Measurements from ENCODE around the gene PKP4. TPM values are rescaled to one million over a fixed set of nuclear protein-coding genes. Genes with fewer than 3 reads are reported as not detected.
A peak's percentile ranks its signal among the peaks of the same experiment; 100 is the strongest.

The PKP4 gene
- total RNA-seq, 1 experiment from 2014 or later, result 55.2 TPM

DNA sequence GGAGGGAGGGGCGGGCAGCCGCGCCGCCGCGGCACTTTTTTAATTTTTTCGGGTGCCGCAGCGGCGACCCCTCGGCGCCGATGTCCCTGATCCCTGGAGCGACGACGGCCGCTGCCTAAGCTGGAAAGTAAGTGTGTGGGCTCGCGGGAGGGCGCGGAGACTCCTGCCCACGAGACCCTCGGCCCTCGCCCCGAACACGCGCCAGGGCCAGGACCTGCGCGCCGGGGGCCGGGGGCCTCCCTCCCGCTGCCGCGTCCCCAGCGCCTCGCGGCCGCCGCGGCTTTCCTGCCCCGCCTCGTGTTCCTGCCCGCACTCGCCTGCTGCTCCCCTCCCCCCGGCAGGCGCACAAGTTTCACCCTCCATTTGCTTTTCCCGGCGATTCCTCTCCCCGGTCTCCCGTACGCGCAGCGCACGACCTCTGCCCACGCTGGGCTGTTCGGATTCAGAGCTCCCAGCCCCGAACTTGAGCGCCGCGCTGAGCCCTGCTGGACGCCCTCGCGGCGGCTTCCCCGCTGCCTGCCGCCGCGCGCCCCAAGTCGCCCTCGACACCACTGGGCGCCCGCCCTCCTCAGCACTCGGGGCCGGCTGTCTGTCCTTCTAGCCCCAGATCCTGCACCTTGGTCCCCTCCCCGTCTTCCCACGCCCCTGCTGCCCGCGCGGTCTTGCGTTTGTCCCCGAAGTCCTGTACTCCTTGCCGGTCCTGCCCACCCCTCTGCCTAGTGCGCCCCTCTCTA lies 507 bp downstream of the PKP4 start:
- peaks cover 24% of the 10 kb centered on the region; the same call in 1 of the 2 replicates for H4K20me1 ChIP-seq (ENCODE audit: insufficient read depth)
- intact Hi-C loops (cut with micrococcal nuclease), result loop anchor here (5.0 kb wide), 2 partner anchors 295 to 425 kb away; no protein-coding TSS in a partner anchor
- ChIA-PET RAD21 (ENCODE audit: low non-redundant PET in 1 of 2, low total read pairs in 2 of 2, uncharacterized antibody in 2 of 2, unreplicated experiment in 2 of 2) (interaction anchor here in 1 of 2 experiments (0.7 kb wide), 1 partner anchor 49 kb away, joined by 3 read pairs; no protein-coding TSS in a partner anchor), POLR2A (interaction anchor here (1.0 kb wide), 1 partner anchor 9 kb away, joined by 3 read pairs; no protein-coding TSS in a partner anchor), CTCF (interaction anchor here (1.1 to 1.4 kb wide), 2 partner anchors 8 to 288 kb away, joined by 4 to 5 read pairs; no protein-coding TSS in a partner anchor)
- H3K36me3 ChIP-seq (ENCODE audit: control insufficient read depth in 1 of 2, insufficient read depth in 2 of 2, low read length in 2 of 2), result no peaks in the 10 kb centered on the region
- peaks cover 22 to 29% of the 10 kb centered on the region in 2 experiments for H3K4me1 ChIP-seq (ENCODE audit: control insufficient read depth in 1 of 2, insufficient read depth in 2 of 2, low read length in 2 of 2)
- no peak overlapping the region for H2AFZ ChIP-seq (ENCODE audit: low read depth, low read length, poor library complexity, severe bottlenecking)
- no peak for DNase-seq (ENCODE audit: low read depth, low spot score)
- peak; percentile 37 for ATAC-seq
- peak overlapping the region; percentile 95 for H3K4me2 ChIP-seq (ENCODE audit: low read length)
- no TSS peak for BruUV-seq (replicated peaks)
- no peaks in the 10 kb centered on the region for H3K9me2 ChIP-seq (ENCODE audit: insufficient read depth)
- no peaks in the 10 kb centered on the region for H3K9me3 ChIP-seq (ENCODE audit: control insufficient read depth in 1 of 2, insufficient read depth in 1 of 2, low read depth in 1 of 2, low read length in 2 of 2)
- no peaks in the 10 kb centered on the region for H3K27me3 ChIP-seq (ENCODE audit: insufficient read depth, low read length)
- H3K9ac ChIP-seq (ENCODE audit: low read length), result peak overlapping the region; percentile 95
- H3K4me3 ChIP-seq (replicated peaks in 1 of 2; ENCODE audit: low read depth in 1 of 2, low read length in 2 of 2), result peak overlapping the region; percentile 78 to 85
- peak overlapping the region; percentile 85 for H3K27ac ChIP-seq (ENCODE audit: low read depth, low read length)
- peaks cover 50% of the 10 kb centered on the region for H3K79me2 ChIP-seq (ENCODE audit: insufficient read depth, low read length)
- TF ChIP-seq POLR2A (IDR thresholded peaks at IDR 0.05; ENCODE audit: borderline replicate concordance, extremely low read depth, insufficient read depth, insufficient read length), result no peak
- TF ChIP-seq EZH2phosphoT487 (IDR thresholded peaks at IDR 0.05; ENCODE audit: borderline replicate concordance), result no peak
- no peak for TF ChIP-seq ZNF274 (IDR thresholded peaks at IDR 0.05; ENCODE audit: low read depth, low read length)
- no peak for TF ChIP-seq JUND (IDR thresholded peaks at IDR 0.05)
- TF ChIP-seq POLR2AphosphoS5 (IDR thresholded peaks at IDR 0.05; ENCODE audit: low read depth, low read length), result no peak
- TF ChIP-seq, protein P1, sequence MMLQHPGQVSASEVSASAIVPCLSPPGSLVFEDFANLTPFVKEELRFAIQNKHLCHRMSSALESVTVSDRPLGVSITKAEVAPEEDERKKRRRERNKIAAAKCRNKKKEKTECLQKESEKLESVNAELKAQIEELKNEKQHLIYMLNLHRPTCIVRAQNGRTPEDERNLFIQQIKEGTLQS (IDR thresholded peaks at IDR 0.05), result no peak
- no peak; the same call in none of the 2 replicates for TF ChIP-seq SIN3A (IDR thresholded peaks at IDR 0.05; ENCODE audit: low read depth)
- no peak; the same call in 1 of the 2 replicates for TF ChIP-seq SP1 (IDR thresholded peaks at IDR 0.05; ENCODE audit: low read depth)
- no peak for TF ChIP-seq FOSL1 (IDR thresholded peaks at IDR 0.05; ENCODE audit: low read depth)
- TF ChIP-seq, protein P2, sequence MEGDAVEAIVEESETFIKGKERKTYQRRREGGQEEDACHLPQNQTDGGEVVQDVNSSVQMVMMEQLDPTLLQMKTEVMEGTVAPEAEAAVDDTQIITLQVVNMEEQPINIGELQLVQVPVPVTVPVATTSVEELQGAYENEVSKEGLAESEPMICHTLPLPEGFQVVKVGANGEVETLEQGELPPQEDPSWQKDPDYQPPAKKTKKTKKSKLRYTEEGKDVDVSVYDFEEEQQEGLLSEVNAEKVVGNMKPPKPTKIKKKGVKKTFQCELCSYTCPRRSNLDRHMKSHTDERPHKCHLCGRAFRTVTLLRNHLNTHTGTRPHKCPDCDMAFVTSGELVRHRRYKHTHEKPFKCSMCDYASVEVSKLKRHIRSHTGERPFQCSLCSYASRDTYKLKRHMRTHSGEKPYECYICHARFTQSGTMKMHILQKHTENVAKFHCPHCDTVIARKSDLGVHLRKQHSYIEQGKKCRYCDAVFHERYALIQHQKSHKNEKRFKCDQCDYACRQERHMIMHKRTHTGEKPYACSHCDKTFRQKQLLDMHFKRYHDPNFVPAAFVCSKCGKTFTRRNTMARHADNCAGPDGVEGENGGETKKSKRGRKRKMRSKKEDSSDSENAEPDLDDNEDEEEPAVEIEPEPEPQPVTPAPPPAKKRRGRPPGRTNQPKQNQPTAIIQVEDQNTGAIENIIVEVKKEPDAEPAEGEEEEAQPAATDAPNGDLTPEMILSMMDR (IDR thresholded peaks at IDR 0.05 in 2 of 3, conservative IDR thresholded peaks at IDR 0.05 in 1 of 3; ENCODE audit: borderline replicate concordance in 1 of 3, insufficient read depth in 1 of 3, low read depth in 2 of 3, low read length in 2 of 3), result no peak
- no peak for TF ChIP-seq EZH2 (IDR thresholded peaks at IDR 0.05)
- no peak for TF ChIP-seq CBX3 (IDR thresholded peaks at IDR 0.05; ENCODE audit: low read depth)
- TF ChIP-seq ELF1 (IDR thresholded peaks at IDR 0.05; ENCODE audit: borderline replicate concordance, low read depth), result no peak
- TF ChIP-seq, protein P3, sequence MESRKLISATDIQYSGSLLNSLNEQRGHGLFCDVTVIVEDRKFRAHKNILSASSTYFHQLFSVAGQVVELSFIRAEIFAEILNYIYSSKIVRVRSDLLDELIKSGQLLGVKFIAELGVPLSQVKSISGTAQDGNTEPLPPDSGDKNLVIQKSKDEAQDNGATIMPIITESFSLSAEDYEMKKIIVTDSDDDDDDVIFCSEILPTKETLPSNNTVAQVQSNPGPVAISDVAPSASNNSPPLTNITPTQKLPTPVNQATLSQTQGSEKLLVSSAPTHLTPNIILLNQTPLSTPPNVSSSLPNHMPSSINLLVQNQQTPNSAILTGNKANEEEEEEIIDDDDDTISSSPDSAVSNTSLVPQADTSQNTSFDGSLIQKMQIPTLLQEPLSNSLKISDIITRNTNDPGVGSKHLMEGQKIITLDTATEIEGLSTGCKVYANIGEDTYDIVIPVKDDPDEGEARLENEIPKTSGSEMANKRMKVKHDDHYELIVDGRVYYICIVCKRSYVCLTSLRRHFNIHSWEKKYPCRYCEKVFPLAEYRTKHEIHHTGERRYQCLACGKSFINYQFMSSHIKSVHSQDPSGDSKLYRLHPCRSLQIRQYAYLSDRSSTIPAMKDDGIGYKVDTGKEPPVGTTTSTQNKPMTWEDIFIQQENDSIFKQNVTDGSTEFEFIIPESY (IDR thresholded peaks at IDR 0.05; ENCODE audit: extremely low read depth, insufficient replicate concordance, low read length), result no peak
- TF ChIP-seq, protein P4, sequence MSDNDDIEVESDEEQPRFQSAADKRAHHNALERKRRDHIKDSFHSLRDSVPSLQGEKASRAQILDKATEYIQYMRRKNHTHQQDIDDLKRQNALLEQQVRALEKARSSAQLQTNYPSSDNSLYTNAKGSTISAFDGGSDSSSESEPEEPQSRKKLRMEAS (IDR thresholded peaks at IDR 0.05), result peak; percentile 72; the same call in 1 of the 2 replicates
- TF ChIP-seq RAD21 (IDR thresholded peaks at IDR 0.05; ENCODE audit: low read depth), result no peak
- peak; percentile 31; the same call in 1 of the 2 replicates for TF ChIP-seq ZFX (IDR thresholded peaks at IDR 0.05)
- no peak for TF ChIP-seq EGR1 (IDR thresholded peaks at IDR 0.05; ENCODE audit: low read depth)
- peak; percentile 57 for TF ChIP-seq YY1 (IDR thresholded peaks at IDR 0.05; ENCODE audit: extremely low read depth, insufficient replicate concordance, low read depth, low read length)

All from HCT116 (cell line).